ENCODE data around the gene POMC.
A peak's percentile ranks its signal among the peaks of the same experiment; 100 is the strongest.
"Not testable (repeated sequence)": the region's sequence is repeated elsewhere in the genome, so short reads cannot be mapped to it uniquely, and the experiment has no call there.

Gene POMC

GRCh38 chr2:25168256-25169072, at the start of gene POMC:
TSS of gene POMC (minus strand) at chr2:25168580. CDS start at chr2:25164772, 3,808 bp downstream.
- Histone ChIP-seq H3K27ac (ENCODE audit: low read depth in 2 of 2, low read length in 2 of 2) (no peak within 1 kb of the TSS), H3K9me3 (ENCODE audit: control insufficient read depth in 2 of 2, low read length in 2 of 2) (no peaks in the 10 kb centered on the region), H3K36me3 (ENCODE audit: control insufficient read depth in 2 of 2, insufficient read depth in 2 of 2, low read length in 2 of 2) (no peaks in the 10 kb centered on the region), H3K4me1 (ENCODE audit: control insufficient read depth in 2 of 2, insufficient read depth in 2 of 2, low read length in 2 of 2) (peaks cover 0 to 9% of the 10 kb centered on the region in 2 donors), H3K27me3 (ENCODE audit: control insufficient read depth in 2 of 2, insufficient read depth in 2 of 2, low read length in 2 of 2) (peaks cover 25 to 30% of the 10 kb centered on the region in 2 donors), H3K4me3 (ENCODE audit: low read length in 2 of 2) (peak within 1 kb of the TSS; percentile 41 to 48), H3K9ac (ENCODE audit: low read depth in 1 of 2, low read length in 2 of 2) (no peak within 1 kb of the TSS)

GRCh38 chr2:25218100-25218499, 49.7 kb upstream of the POMC start:
- Histone ChIP-seq H3K27ac (ENCODE audit: low read depth in 2 of 2, low read length in 2 of 2) (no peak overlapping the region), H3K4me1 (ENCODE audit: control insufficient read depth in 2 of 2, insufficient read depth in 2 of 2, low read length in 2 of 2) (no peaks in the 10 kb centered on the region), H3K27me3 (ENCODE audit: control insufficient read depth in 2 of 2, insufficient read depth in 2 of 2, low read length in 2 of 2) (no peaks in the 10 kb centered on the region), H3K9me3 (ENCODE audit: control insufficient read depth in 2 of 2, low read length in 2 of 2) (no peaks in the 10 kb centered on the region), H3K4me3 (ENCODE audit: low read length in 2 of 2) (no peak overlapping the region), H3K36me3 (ENCODE audit: control insufficient read depth in 2 of 2, insufficient read depth in 2 of 2, low read length in 2 of 2) (no peaks in the 10 kb centered on the region), H3K9ac (ENCODE audit: low read depth in 1 of 2, low read length in 2 of 2) (no peak overlapping the region)

- H3K4me3 ChIP-seq (ENCODE audit: low read length in 2 of 2) = peak overlapping the region; percentile 51 to 72
These were observed 47.7 kb upstream of the POMC start for GRCh38 chr2:25215948-25216679.

GRCh38 chr2:25215232-25215631, 46.9 kb upstream of the POMC start:
- H3K4me3 ChIP-seq (ENCODE audit: low read length in 2 of 2) = no peak overlapping the region
- no peaks in the 10 kb centered on the region for H3K36me3 ChIP-seq (ENCODE audit: control insufficient read depth in 2 of 2, insufficient read depth in 2 of 2, low read length in 2 of 2)
- H3K9ac ChIP-seq (ENCODE audit: low read depth in 1 of 2, low read length in 2 of 2) = no peak overlapping the region
- H3K27me3 ChIP-seq (ENCODE audit: control insufficient read depth in 2 of 2, insufficient read depth in 2 of 2, low read length in 2 of 2) = no peaks in the 10 kb centered on the region
- H3K4me1 ChIP-seq (ENCODE audit: control insufficient read depth in 2 of 2, insufficient read depth in 2 of 2, low read length in 2 of 2) = no peaks in the 10 kb centered on the region
- H3K9me3 ChIP-seq (ENCODE audit: control insufficient read depth in 2 of 2, low read length in 2 of 2) = no peaks in the 10 kb centered on the region
- no peak overlapping the region for H3K27ac ChIP-seq (ENCODE audit: low read depth in 2 of 2, low read length in 2 of 2)

More at GRCh38 chr2:25215948-25216679, 47.7 kb upstream of the POMC start:
- Histone ChIP-seq H3K9me3 (ENCODE audit: control insufficient read depth in 2 of 2, low read length in 2 of 2) (no peaks in the 10 kb centered on the region), H3K27me3 (ENCODE audit: control insufficient read depth in 2 of 2, insufficient read depth in 2 of 2, low read length in 2 of 2) (no peaks in the 10 kb centered on the region), H3K4me1 (ENCODE audit: control insufficient read depth in 2 of 2, insufficient read depth in 2 of 2, low read length in 2 of 2) (no peaks in the 10 kb centered on the region), H3K27ac (ENCODE audit: low read depth in 2 of 2, low read length in 2 of 2) (peak overlapping the region; percentile 18 to 43), H3K9ac (ENCODE audit: low read depth in 1 of 2, low read length in 2 of 2) (peak overlapping the region; percentile 24 to 52), H3K36me3 (ENCODE audit: control insufficient read depth in 2 of 2, insufficient read depth in 2 of 2, low read length in 2 of 2) (no peaks in the 10 kb centered on the region)

DNA sequence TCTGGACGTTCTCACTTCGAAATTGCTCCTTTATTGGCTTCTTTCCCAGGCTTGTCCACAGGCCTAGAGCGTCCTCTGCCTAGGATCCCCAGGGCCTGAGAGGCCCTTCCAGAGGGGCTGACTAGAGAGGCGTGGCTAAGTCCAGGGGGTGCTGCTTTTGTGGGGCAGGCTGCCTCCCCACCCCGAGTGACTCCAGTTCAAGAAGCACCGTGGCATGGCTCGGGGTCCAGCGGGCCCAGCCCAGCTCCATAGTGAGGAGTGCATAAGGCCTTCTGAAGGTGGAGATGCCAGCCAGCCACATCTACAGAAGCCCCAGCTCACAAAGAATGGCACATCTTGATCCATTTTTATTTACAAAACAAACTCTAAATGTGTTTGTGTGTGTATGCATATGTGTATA, 44.8 kb upstream of the POMC start:
- no peak overlapping the region for H3K4me3 ChIP-seq (ENCODE audit: low read length in 2 of 2)
- no peaks in the 10 kb centered on the region for H3K9me3 ChIP-seq (ENCODE audit: control insufficient read depth in 2 of 2, low read length in 2 of 2)
- no peak overlapping the region for H3K27ac ChIP-seq (ENCODE audit: low read depth in 2 of 2, low read length in 2 of 2)
- H3K27me3 ChIP-seq (ENCODE audit: control insufficient read depth in 2 of 2, insufficient read depth in 2 of 2, low read length in 2 of 2) = no peaks in the 10 kb centered on the region
- H3K9ac ChIP-seq (ENCODE audit: low read depth in 1 of 2, low read length in 2 of 2) = no peak overlapping the region
- H3K36me3 ChIP-seq (ENCODE audit: control insufficient read depth in 2 of 2, insufficient read depth in 2 of 2, low read length in 2 of 2) = no peaks in the 10 kb centered on the region
- H3K4me1 ChIP-seq (ENCODE audit: control insufficient read depth in 2 of 2, insufficient read depth in 2 of 2, low read length in 2 of 2) = no peaks in the 10 kb centered on the region

DNA sequence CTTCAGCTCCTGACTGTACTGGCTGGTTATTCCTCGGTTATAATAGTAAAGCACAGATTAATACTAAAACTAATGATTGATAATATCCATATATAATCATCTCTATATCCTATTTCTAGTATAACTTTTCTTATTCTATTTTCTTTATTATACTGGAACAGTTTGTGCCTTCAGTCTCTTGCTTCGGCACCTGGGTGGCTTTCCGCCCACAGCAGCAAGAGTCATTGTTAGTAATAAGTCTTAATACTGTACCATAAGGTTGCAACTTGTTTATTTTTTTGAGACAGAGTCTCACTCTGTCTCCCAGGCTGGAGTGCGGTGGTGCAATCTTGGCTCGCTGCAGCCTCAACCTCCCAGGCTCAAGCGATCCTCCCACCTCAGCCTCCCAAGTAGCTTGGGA, 42.5 kb upstream of the POMC start:
- H3K27ac ChIP-seq (ENCODE audit: low read depth in 2 of 2, low read length in 2 of 2) = not testable (repeated sequence)

GRCh38 chr2:25207078-25207545, 38.7 kb upstream of the POMC start:
- no peaks in the 10 kb centered on the region for H3K4me1 ChIP-seq (ENCODE audit: control insufficient read depth in 2 of 2, insufficient read depth in 2 of 2, low read length in 2 of 2)
- H3K27me3 ChIP-seq (ENCODE audit: control insufficient read depth in 2 of 2, insufficient read depth in 2 of 2, low read length in 2 of 2) = no peaks in the 10 kb centered on the region
- H3K36me3 ChIP-seq (ENCODE audit: control insufficient read depth in 2 of 2, insufficient read depth in 2 of 2, low read length in 2 of 2) = no peaks in the 10 kb centered on the region
- H3K27ac ChIP-seq (ENCODE audit: low read depth in 2 of 2, low read length in 2 of 2) = no peak overlapping the region
- H3K4me3 ChIP-seq (ENCODE audit: low read length in 2 of 2) = no peak overlapping the region
- H3K9ac ChIP-seq (ENCODE audit: low read depth in 1 of 2, low read length in 2 of 2) = no peak overlapping the region
- no peaks in the 10 kb centered on the region for H3K9me3 ChIP-seq (ENCODE audit: control insufficient read depth in 2 of 2, low read length in 2 of 2)

More for the DNA sequence above, 42.5 kb upstream of the POMC start:
- H3K27me3 ChIP-seq (ENCODE audit: control insufficient read depth in 2 of 2, insufficient read depth in 2 of 2, low read length in 2 of 2); H3K4me3 ChIP-seq (ENCODE audit: low read length in 2 of 2); H3K9ac ChIP-seq (ENCODE audit: low read depth in 1 of 2, low read length in 2 of 2); H3K4me1 ChIP-seq (ENCODE audit: control insufficient read depth in 2 of 2, insufficient read depth in 2 of 2, low read length in 2 of 2); H3K9me3 ChIP-seq (ENCODE audit: control insufficient read depth in 2 of 2, low read length in 2 of 2); H3K36me3 ChIP-seq (ENCODE audit: control insufficient read depth in 2 of 2, insufficient read depth in 2 of 2, low read length in 2 of 2): not testable (repeated sequence)

DNA sequence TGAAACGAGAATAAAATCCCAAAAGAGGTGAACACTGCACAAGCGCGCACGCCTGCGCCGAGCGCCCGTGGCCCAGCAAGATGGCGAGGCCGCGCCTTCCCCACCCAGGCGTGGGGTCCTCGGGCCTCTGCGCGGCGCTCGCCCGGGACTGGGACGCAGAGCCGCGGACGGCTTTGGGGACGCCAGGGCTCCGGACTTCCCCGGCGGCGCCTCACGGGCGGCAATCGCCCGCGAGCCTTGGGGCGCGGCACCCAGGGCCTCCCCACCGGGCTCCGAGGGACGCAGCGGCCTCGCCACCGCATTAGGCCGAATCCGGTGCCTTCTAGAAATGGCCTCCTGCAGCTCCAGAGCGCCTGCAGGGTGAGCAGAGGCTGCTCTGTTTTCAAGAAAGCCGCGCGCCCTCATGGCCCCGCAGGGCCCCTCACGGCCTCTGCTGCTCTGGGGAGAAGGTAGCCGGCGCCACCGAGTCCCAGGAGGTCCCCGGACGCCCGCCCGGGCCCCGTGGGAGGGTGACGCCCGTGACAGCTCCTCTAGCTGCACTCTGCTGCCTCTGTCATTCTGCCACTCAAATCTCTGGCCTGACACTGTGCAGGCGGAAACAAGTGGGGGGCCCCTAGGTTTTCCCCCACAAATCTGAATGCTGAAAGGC, 35.9 kb upstream of the POMC start:
- Histone ChIP-seq H3K27ac (ENCODE audit: low read depth in 2 of 2, low read length in 2 of 2) (no peak overlapping the region), H3K4me1 (ENCODE audit: control insufficient read depth in 2 of 2, insufficient read depth in 2 of 2, low read length in 2 of 2) (no peaks in the 10 kb centered on the region), H3K4me3 (ENCODE audit: low read length in 2 of 2) (no peak overlapping the region), H3K27me3 (ENCODE audit: control insufficient read depth in 2 of 2, insufficient read depth in 2 of 2, low read length in 2 of 2) (no peaks in the 10 kb centered on the region), H3K9ac (ENCODE audit: low read depth in 1 of 2, low read length in 2 of 2) (no peak overlapping the region), H3K9me3 (ENCODE audit: control insufficient read depth in 2 of 2, low read length in 2 of 2) (no peaks in the 10 kb centered on the region), H3K36me3 (ENCODE audit: control insufficient read depth in 2 of 2, insufficient read depth in 2 of 2, low read length in 2 of 2) (no peaks in the 10 kb centered on the region)

- peaks cover 0 to 3% of the 10 kb centered on the region in 2 donors for H3K4me1 ChIP-seq (ENCODE audit: control insufficient read depth in 2 of 2, insufficient read depth in 2 of 2, low read length in 2 of 2)
- no peaks in the 10 kb centered on the region for H3K36me3 ChIP-seq (ENCODE audit: control insufficient read depth in 2 of 2, insufficient read depth in 2 of 2, low read length in 2 of 2)
- H3K27ac ChIP-seq (ENCODE audit: low read depth in 2 of 2, low read length in 2 of 2) = no peak overlapping the region
- H3K9me3 ChIP-seq (ENCODE audit: control insufficient read depth in 2 of 2, low read length in 2 of 2) = no peaks in the 10 kb centered on the region
- no peak overlapping the region for H3K4me3 ChIP-seq (ENCODE audit: low read length in 2 of 2)
- no peak overlapping the region for H3K9ac ChIP-seq (ENCODE audit: low read depth in 1 of 2, low read length in 2 of 2)
- H3K27me3 ChIP-seq (ENCODE audit: control insufficient read depth in 2 of 2, insufficient read depth in 2 of 2, low read length in 2 of 2) = no peaks in the 10 kb centered on the region
These were observed 33.9 kb upstream of the POMC start for GRCh38 chr2:25202275-25202674.

DNA sequence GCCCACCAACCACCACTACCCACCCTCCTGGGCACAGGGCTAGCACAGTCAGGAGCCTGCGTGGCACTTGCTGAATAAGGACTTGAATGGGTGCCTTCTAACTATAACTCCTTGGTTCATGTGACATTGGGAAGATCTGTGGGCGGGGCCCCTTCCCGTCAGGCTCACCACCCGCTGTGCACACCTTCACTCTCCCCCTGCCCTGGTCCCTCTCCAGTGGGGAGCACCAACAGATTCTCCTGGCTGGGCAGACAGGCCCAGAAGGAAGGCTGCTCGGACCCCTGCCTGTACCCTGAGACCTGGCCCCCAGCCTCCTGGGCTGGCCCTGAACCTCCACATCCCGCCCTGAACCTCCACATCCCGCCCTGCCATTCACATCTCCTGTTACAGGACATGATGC, 33.4 kb upstream of the POMC start:
- peaks cover 0 to 3% of the 10 kb centered on the region in 2 donors for H3K4me1 ChIP-seq (ENCODE audit: control insufficient read depth in 2 of 2, insufficient read depth in 2 of 2, low read length in 2 of 2)
- H3K36me3 ChIP-seq (ENCODE audit: control insufficient read depth in 2 of 2, insufficient read depth in 2 of 2, low read length in 2 of 2) = no peaks in the 10 kb centered on the region
- no peaks in the 10 kb centered on the region for H3K9me3 ChIP-seq (ENCODE audit: control insufficient read depth in 2 of 2, low read length in 2 of 2)

More for the DNA sequence above, 33.4 kb upstream of the POMC start:
- Histone ChIP-seq H3K9ac (ENCODE audit: low read depth in 1 of 2, low read length in 2 of 2) (no peak overlapping the region), H3K27me3 (ENCODE audit: control insufficient read depth in 2 of 2, insufficient read depth in 2 of 2, low read length in 2 of 2) (no peaks in the 10 kb centered on the region), H3K27ac (ENCODE audit: low read depth in 2 of 2, low read length in 2 of 2) (no peak overlapping the region), H3K4me3 (ENCODE audit: low read length in 2 of 2) (no peak overlapping the region)
